Epithelial cell of proximal tubule (primary cell): ENCODE data around the gene KSR2. TPM values are rescaled to one million over a fixed set of nuclear protein-coding genes. Genes with fewer than 3 reads are reported as not detected.

Experiments used
- DNase-seq: peaks from one replicate; pipeline ENCODE4 v3.0.0-alpha.2; 2011; ENCODE audit warnings: low read depth
- H3K4me3 ChIP-seq: 2 replicates; pipeline ENCODE4 v1.5.1; 2011; ENCODE audit warnings: low read depth, mild to moderate bottlenecking, low read length
- total RNA-seq: library from RNA; depleted of rRNA; stranded (reverse); fragments of >200 nt; gene quantifications from 2 replicates; pipeline ENCODE4 v1.2.3, GENCODE V29; 2015
- TF ChIP-seq, protein P1 (sequence below): conservative IDR thresholded peaks from 2 replicates; pipeline ENCODE4 v1.5.1; 2012; ENCODE audit warnings: low read depth, mild to moderate bottlenecking, low read length

KSR2 gene
- total RNA-seq, 1 donor from 2014 or later: 0.29 TPM

DNA sequence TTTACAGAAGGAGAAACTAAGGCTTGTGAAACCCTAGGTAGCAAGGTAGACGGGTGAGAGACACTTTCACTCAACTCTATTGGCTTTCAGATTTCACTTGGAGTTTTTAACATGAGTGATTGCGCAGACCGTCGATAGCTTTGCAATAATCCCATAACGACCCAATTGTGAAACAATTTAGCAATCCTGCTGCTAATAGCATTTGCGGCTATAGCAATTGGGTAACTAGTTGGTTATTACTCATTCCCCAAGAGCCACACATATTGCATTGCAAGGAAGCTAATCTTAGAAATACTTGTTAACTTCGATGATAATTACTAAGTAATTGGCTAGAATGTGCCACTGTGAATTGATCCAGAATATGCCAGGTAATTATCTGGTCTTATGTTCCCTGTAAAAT lies 447.4 kb downstream of the KSR2 start:
- H3K4me3 ChIP-seq: no peak overlapping the region
- TF ChIP-seq, protein P1, sequence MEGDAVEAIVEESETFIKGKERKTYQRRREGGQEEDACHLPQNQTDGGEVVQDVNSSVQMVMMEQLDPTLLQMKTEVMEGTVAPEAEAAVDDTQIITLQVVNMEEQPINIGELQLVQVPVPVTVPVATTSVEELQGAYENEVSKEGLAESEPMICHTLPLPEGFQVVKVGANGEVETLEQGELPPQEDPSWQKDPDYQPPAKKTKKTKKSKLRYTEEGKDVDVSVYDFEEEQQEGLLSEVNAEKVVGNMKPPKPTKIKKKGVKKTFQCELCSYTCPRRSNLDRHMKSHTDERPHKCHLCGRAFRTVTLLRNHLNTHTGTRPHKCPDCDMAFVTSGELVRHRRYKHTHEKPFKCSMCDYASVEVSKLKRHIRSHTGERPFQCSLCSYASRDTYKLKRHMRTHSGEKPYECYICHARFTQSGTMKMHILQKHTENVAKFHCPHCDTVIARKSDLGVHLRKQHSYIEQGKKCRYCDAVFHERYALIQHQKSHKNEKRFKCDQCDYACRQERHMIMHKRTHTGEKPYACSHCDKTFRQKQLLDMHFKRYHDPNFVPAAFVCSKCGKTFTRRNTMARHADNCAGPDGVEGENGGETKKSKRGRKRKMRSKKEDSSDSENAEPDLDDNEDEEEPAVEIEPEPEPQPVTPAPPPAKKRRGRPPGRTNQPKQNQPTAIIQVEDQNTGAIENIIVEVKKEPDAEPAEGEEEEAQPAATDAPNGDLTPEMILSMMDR: no peak
- DNase-seq: no peak

DNA sequence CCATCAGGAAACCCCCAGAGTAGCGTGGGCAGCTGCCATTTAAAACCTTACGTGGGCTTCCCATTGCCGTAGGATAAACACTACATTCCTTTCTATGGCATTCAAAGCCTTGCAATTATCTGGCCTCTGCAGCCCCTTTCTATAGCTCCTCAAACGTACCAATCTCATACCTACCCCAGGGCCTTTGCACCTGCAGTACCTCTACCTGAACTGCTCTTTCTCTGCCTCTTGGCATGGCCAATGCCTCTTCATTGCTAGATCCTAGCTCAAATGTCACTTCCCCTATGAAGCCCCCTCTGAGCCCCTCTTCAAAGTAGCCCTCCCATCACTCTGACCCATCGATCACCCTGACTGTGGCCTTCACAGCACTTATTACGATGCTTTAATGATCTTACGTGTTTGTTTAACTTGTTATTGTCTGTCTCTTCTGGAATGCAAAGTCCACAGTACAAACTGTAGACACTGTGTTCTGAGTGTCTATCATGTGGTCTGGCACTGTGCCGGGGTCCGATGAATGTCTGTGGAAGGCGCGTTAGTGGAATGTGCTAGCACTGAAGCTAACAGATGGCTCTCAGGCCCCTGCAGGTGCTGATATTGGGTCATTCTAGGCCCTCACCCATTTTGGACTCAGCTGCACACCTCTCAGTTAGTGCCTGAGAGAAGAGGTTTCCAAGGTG lies 450.1 kb downstream of the KSR2 start:
- TF ChIP-seq, protein P1: no peak
- no peak for DNase-seq
- H3K4me3 ChIP-seq: no peak overlapping the region

GRCh38 chr12:117517219-117517739 lies 451.5 kb downstream of the KSR2 start:
- TF ChIP-seq, protein P1: no peak
- no peak overlapping the region for H3K4me3 ChIP-seq
- no peak for DNase-seq

DNA sequence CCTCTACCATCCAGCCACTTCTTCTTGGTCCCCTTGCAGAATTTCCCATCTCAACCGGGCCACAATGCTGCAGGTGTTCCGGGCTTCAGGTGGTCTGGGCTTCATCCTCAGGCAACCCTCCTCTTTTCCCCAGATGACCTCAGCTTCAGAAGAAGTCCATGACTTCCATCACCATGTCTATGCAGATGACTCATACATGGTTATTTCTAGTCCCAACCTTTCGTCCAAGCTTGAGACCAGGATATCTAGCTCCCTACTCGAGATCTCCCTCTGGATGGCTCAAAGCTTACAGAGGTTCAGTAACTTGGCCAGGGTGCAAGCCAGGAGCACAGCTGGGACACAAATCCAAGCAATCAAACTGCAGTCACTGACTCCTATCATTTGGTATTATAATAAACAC lies 452.8 kb downstream of the KSR2 start:
- H3K4me3 ChIP-seq: no peak overlapping the region
- DNase-seq: no peak
- TF ChIP-seq, protein P1: no peak

GRCh38 chr12:117514016-117514415 lies 454.8 kb downstream of the KSR2 start:
- no peak for DNase-seq
- TF ChIP-seq, protein P1: no peak
- H3K4me3 ChIP-seq: no peak overlapping the region

DNA sequence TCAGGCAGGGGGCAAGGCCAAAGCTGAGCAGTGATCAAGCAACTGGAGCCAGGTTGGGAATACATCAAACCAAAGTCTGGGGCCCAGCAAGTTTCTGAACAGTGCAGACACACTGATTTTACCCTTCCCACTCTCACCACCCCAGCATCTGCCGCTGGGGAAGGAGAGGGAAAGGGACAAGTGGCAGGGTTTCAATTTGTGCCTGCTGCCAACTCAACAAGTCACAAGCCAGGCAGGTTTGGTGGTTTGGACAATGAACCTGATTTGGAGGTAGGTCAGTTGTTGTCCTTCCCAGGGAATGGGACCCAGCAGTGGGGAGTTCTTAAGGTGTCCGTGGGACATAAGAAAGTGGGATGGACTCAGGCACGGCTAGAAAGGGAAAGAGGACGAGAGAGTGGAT lies 455.4 kb downstream of the KSR2 start:
- TF ChIP-seq, protein P1: no peak
- H3K4me3 ChIP-seq: no peak overlapping the region
- DNase-seq: no peak

GRCh38 chr12:117508468-117508867 lies 460.3 kb downstream of the KSR2 start:
- TF ChIP-seq, protein P1: no peak
- H3K4me3 ChIP-seq: no peak overlapping the region
- DNase-seq: no peak
